CD4-positive, alpha-beta T cell treated with Interleukin-12 subunit alpha and Interleukin-12 subunit beta, for 1 hour (primary cell): ENCODE measurements around the gene ATP2C2.
"Not testable (repeated sequence)": the region's sequence is repeated elsewhere in the genome, so short reads cannot be mapped to it uniquely, and the experiment has no call there.

Source experiments
- DNase-seq: peaks from one replicate; pipeline ENCODE4 v3.0.0-alpha.2; 2020

Gene ATP2C2

DNA sequence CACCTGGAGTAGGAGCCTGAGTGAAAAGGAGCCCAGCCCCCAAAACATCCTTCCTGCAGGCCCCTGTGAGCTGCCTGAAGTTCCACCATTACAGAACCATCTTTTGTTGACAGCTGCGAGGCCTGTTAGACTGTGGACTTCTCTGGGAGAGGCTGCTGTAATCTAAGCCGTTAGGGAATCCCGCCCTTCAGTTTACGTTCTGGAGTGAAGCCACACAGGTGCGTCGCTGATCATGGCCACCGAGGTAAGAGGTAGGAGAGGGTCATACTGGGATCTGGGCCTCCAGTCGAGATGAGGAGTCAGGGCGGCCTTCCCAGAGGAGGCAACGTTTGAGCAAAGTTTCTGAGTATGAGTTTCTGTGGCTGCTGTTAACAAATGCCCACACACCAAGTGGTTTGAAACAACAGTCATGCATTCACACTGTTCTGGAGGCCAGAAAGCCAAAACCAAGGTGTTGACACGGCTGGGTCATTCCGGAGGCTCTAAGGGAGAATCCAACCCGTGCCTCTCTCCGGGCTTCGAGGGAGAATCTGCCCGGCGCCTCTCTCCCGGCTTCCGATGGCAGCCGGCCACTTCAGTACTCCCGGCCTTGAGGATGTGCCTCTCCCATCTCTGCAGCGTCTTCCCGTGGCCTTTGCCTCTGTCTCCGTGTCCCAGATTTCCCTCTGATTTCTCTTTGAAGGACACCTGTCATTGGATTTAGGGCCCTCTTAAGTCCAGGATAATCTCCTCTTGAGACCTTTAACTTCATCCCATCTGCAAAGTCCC is 26.6 kb upstream of the ATP2C2 start:
- DNase-seq: no peak

DNA sequence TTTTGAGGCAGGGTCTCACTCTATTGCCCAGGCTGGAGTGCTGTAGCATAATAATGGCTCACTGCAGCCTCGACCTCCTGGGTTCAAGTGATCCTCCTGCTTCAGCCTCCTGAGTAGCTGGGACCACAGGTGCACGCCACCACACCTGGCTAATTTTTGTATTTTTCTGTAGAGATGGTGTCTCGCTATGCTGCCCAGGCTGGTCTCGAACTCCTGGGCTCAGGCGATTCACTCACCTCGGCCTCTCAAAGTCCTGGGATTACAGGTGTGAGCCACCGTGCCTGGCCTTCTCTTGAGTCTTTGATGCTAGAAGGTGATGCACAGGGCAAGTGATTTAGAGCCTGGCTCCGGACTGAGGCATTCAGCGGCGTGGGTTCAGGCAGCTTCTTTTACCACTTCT is 24.5 kb upstream of the ATP2C2 start:
- DNase-seq: not testable (repeated sequence)

DNA sequence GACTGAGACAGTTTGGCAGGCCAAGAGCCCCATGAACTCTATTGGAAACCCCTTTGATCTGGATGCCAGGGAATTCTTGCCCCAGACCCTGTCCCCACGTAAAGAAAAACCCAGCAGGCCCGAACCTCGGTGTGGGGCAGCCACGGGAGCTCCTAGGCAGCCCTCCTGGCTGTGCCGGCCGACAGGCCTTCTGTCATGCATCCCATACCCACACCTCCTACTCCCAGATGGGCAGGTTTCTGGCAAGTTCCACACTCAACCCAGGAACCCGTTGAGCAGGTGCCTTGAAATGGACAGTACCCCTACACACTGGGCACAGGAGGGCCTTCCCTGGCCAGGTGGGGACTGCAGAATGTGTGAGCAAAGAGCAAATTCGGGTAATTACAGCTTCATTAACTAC is 23.6 kb upstream of the ATP2C2 start:
- no peak for DNase-seq

DNA sequence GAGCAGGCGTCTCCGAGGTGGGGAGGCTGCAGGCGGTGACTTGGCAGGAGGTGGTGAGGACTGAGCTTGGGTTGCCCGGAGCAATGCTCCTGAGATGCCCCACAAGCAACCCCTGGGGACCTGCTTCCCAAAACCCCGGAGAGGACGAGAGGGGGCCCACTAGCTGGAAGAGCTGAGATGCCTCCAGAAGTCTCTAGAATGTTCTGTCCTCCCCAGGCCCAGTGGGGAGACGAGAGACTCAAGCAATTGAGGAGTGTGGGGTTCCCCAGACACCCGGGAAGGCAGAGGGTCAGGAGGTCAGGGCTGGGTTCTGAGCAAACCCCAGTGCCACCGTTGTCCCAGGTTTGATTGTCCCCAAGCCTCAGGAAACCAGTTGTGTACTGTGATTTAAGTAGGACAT is 21.2 kb upstream of the ATP2C2 start:
- no peak for DNase-seq

DNA sequence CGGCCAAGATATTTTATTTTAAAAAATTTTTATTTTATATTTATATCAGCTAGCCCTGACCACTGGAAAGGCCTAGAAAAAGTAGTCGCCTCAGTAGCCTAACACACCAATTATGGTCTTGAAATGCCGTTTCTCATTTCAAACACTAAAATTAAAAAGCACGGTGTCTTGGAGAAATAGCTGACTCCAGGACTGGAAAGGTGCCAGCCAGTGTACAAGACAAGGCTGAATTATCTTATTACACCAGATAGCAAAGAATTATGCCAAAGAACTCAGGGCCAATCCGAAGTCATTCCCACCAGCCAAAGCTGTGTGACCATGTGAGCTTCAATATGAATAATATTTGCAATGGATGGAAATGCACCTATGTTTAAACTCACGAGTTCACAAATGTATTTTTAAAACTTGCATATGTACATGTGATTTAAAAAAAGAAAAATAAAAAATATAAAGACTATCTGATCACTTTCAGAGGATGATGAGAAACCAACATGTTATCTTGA is 19.9 kb upstream of the ATP2C2 start:
- no peak for DNase-seq

DNA sequence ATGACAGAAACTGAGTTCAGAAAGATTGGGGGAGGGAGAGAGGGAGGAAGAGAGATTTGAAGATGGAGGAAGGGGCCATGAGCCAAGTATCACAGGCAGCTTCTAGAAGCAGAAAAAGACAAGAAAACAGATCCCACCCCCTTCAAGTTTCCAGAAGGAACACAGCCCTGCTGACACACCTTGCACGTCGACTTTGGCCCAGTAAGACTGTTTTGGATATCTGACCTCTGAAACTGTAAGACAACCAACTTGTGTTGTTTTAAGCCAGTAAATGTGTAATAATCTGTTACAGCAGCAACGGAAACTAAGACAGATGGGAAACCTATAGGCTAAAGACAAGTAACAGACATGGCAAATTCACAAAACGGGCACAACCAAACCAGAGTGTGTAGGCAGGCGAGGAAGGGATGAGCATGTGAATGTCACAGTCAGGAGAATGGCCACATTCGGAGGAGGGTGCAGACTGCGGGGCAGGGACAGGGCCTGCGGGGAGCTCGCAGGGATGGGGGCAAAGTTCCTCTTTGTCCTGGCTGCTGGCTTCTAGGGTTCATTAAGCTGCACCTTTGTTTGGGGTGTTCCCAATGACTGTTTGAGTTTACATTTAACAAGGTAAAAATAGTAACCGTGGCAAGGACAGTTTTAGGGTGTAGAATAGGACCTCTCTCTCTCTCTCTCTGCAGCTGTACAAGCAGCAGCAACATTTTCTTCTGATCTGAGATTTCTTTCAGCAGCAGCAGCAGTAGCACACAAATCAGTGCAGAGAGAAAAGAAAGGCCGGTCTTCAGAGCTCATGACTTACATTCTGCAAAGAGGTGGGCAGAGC is 18.3 kb upstream of the ATP2C2 start:
- no peak for DNase-seq

DNA sequence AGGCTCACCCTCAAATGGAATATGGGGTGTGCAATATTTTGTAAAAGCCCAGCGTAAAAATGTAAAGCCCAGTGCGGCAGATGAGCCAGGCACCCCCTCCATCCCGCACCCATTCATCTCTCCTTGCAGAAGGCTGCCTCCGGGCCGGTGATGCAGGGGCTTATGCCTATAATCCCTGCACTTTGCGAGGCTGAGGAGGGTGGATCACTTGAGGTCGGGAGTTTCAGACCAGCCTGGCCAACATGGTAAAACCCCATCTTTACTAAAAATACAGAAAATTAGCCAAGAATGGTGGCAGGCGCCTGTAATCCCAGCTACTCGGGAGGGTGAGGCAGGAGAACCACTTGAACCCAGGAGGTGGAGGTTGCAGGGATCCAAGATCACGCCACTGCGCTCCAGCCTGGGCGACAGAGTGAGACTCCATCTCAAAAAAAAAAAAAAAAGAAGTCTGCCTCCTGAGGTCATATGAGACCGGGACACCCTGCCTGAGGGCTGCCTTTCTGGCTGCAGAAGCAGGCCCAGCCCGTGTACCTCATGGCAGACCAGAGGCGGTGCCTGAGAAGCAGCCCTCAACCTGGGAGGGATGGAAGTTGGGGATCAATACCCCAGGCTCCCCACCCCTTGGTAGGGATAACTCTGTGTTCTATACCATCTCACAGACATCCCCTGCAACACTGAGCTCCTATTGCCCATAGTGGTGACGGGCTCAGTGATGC is 17.5 kb upstream of the ATP2C2 start:
- no peak for DNase-seq

DNA sequence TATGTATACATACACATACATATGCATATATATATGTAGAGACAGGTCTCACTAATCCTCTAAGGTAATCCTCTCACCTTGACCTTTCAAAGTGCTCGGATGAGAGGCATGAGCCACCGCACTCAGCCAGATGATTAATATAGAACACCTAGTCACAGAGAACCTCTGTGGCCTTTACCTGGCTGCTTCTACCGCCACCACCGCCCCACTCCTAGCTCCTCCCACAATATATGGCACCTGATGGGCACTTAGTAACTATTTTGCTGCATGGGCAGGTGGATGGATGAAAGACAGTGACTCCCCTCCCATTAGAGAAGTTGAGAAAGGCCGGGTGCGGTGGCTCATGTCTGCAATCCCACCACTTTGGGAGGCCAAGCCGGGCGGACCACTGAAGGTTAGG is 16.7 kb upstream of the ATP2C2 start:
- DNase-seq: no peak

DNA sequence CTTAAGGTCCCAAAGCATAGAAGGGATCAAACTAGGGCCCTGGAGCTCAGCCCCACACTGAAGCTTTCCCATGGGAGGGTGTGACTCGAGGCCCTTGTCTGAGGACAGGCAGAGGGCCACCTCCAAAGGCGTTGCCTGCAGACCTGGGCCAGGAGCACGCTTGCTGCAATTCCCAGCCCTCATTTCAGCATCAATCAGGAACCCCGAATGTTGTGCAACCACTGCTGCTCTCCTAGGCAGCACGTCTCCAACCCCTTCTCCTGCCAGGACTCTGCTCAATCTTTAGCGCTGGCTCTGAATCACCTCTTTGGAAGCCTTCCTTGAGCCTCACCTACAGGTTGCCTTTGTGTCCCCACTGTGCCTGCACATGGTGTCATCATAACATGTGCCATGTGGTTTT is 14.0 kb upstream of the ATP2C2 start:
- DNase-seq: no peak

DNA sequence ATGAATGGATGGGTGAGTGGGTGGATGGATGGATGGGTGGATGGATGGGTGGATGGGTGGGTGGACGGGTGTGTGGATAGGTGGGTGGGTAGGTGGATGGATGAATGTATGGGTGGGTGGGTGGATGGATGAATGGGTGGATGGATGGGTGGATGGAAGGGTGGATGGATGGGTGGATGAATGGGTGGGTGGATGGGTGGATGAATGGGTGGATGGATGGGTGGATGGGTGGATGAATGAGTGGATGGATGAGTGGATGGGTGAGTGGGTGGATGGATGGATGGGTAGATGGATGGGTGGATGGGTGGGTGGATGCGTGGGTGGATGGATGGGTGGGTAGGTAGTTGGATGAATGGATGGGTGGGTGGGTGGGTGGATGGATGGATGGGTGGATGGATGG is 13.2 kb upstream of the ATP2C2 start:
- DNase-seq: no peak

DNA sequence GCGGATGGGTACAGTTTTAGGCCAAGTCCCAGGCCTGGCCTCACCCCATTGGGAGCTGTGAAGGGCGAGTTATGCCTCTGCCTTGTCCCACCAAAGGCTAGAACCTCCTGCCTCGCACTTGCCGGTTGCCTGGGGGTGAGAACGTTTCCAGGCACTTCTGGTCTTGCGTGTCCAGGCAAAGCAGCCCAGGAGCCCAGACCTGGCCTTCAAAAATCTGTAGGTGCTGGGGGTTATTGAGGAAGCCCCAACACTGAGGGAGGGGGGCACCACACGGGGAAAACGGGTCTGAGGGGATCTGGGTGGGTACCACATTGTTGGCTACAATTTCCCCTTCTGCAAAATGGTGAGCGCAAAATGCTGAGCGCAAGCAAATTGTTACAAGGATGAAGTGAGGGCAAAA is 12.2 kb upstream of the ATP2C2 start:
- DNase-seq: no peak

DNA sequence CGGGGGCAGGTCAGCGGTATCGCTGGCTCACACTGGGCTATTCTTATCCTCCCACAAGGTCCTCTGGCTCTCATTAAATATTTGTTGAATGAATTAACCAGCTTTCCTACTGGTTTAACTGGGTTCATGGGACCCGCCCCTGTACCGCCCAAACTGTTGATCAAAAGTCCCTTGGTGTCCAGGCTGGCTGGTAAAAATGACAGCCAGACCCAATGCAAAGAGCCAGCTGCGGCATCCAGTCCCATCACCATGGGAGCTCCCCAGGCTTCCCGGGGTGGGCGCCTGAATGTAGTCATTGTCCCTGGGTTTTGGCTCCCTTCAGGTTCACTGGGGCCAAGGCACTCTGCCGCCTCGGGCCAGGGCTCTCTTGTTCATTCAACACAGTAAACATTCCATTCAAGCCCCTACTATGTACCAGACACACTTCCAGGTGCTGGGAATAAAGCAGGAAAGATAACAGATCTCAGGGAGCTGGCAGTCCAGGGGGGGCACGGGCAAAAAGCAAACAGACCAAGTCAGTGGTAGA is 11.7 kb upstream of the ATP2C2 start:
- no peak for DNase-seq

DNA sequence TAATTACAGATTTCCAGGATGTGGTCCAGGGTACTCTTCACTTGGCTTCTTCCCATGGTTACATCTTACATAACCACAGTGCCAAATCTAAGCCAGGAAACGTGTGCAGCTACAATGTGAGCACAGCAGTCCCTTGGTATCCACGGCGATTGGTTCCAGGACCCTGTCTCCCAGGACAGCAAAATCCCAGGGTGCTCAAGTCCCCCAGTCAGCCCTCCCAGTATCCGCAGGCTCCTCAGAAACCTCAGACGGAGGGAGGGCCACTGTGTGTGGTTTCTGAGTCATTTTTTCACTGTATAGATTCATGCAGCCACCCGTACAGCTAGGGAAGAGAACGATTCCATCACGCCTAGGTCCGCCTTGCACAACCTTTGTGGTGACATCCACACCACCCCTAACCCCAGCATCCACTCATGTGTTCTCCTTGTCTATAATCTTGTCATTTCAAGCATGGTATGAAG is 11.1 kb upstream of the ATP2C2 start:
- peak; percentile 5 for DNase-seq

DNA sequence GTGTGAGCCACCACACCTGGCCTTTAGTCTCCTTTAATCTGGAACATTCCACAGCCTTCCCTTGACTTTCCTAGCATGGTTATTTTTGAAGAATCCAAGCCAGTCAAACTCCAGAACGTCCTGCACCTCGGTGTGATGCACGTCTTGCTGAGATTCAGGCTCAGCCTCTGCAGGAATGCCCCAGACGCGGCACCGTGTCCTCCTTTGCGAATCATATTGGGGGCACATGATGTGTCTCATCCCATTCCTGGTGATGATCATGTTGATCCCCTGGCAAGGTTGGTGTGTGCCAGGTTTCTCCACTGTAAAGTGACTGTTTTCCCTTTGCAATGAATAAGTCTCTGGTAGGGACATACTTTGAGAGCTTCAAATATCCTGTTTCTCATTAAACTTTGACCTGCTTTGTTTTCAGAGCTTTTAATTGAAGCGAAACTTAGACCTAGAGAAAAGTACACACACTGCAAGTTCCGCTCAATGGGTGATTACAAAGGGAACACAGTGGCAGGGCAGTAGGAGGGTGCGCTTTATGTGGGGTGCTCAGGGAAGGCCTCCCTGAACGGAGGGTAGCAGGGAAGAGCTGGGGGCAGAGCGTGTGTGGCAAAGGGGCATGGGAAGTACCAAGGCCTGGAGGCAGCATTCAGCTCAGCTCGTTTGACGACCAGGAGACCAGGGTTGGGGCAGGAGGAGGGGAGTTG is 9.6 kb upstream of the ATP2C2 start:
- DNase-seq: no peak

DNA sequence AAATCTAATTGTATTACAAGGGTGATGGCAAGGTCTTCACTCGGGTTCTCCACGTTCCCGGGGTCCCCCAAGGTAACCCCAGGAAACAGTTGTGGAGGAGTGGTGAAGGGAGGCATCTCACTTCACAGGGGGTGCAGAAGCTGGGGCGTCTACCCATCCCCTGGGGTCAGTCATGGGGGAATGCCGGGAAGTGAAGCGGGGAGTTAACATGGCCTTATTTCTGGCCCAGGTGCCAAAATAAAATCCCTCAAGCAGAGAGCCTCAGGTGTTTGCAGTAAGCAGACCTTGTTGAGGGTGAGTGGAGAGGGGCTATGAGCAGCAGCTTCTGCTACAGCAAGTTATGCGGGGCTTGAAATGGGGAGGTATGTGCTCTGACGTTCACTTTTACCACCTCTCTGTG is 9.0 kb upstream of the ATP2C2 start:
- DNase-seq: no peak

DNA sequence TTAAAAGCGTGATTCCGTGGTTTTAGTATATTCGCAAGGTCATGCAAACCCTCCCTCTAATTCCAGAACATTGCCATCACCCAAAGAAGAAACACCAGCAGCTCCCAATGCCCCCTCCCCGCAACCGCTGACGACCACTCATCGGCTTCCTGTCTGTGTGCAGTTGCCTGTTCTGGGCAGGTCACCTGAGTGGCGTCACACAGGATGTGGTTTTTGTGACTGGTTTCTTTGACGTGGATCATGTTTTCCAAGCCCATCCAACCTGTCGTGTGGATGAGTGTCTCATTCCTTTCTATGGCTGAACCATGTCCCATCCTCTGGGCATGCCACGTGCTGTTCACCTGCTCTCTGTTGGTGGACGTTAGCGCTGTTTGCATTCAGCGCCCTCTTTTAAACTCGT is 8.2 kb upstream of the ATP2C2 start:
- peak; percentile 4 for DNase-seq

DNA sequence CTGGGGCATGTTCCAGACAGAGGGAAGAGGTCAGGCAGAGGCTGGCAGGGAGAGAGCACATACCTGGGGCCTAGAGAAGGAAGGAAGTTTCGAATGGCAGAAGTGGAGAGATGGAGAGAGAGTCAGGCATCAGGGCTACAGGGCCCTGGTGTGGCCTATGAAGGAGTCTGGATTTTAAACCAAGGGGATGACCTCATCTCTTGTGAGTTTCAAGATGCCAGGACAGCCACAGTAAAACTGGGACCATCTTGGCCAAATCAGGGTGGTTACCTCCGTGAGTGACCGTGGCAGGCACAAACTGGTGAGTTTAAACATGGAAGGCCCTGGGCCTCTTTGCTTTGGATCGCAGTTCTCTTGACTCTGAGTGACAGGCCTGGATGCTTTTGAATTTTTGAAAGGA is 7.6 kb upstream of the ATP2C2 start:
- no peak for DNase-seq

DNA sequence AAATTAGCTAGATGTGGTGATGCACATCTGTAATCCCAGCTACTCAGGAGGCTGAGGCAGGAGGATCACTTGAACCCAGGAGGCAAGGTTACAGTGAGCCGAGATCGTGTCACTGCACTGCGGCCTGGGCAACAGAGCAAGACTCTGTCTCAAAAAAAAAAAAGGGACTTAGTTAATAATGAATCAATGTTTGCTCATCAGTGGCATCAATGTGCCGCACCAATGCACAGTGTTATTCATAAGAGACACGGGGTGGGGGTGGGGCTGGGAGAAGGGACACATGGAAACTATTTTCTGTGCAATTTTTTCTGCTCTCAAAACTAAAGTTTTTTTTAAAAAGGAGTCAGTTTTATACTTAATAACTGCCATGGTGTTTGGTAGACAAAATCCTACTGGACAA is 6.8 kb upstream of the ATP2C2 start:
- DNase-seq: no peak

DNA sequence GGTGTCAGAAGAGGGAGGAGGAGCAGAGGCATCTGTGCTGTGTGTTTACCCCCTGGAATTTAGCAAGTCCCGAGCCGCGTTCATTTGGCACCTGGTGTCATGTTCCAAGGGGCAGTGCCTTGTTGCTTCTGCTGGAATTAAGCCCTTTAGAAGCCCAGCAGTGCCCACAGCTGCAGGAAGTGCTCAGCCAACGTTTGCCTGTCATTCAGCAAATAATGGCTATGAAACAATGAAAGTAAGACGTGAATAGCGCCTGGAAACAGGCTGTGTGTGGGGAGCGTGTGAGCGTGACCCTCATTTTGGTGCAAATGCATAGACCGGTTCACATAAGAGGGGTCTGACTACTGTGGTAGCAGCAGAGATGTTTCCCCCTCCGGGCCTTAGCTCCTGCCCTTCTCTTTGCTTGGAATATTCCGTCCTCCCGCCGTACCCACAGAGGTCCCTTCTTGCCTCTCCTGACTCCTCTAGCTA is 5.8 kb upstream of the ATP2C2 start:
- no peak for DNase-seq

DNA sequence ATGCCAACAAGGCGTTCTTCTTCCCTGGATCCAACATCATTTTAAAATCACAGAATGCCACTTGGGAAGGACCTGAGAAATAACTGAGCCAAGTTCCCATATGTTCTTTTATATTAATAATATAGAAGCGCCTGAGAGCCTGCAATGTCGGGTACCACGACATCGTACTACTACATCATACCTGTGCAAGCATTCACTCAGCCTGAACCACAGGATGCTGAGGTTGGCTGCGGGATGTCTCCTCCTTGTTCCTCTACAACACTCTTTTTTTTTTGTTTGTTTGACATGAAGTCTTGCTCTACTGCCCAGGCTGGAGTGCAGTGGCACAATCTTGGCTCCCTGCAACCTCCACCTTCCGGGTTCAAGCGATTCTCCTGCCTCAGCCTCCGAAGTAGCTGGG is 2.1 kb upstream of the ATP2C2 start:
- DNase-seq: no peak

DNA sequence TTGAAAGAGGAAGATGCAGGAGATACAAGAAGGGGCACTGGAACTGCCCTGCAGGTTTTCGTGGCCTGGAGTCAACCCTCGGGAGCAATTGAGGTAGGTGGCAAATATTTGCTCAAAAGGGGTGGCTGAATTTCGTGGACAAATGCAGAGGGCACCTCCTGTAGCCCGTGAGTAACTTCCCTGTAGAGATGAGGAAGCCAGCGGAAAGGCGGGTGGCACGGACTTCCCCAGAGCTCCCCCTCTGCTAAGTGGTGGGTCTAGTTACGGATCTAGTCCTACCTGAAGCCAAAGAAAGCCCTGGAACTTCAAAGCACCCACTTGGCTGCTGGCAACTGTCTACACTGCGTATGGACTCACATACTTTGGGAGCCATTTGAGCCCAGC is 1.0 kb upstream of the ATP2C2 start:
- DNase-seq: no peak

DNA sequence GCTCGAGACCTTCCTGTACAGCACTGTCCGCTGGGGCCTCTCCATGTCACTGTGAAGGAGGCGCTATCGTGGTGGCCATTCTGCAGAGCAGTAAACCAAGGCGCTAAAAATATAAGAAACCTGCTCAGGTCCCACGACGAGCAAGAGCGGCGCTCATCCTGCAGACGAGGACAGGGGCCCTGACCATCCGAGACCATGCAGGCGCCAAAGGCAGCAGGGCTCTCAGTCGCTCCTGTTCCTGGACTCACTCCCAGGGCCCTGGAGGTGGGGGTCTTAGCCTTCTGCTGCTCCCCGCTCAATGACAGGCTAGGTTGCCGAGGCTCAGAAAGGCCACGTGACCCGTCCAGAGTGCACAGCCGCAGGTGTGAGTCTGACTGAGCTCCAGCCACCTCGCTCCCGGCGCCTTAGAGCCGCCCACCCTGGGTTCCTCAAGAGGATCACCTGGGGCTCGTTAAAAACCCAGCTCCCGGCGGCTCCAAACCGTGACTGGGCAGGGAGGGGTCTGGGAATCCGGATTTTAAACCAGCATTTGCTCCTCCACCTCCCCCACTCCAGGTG is 509 bp upstream of the ATP2C2 start:
- no peak for DNase-seq
